Loucy (cell line): Measurements from ENCODE around the gene SLC48A1.

Experiments
- H2AFZ ChIP-seq: fragments of 200-600 bp; sonication (generic); 2 replicates; pipeline ENCODE4 v1.6.0; 2016; ENCODE audit warnings: antibody characterized with exemption, mild to moderate bottlenecking, low read length, moderate library complexity
- H3F3A ChIP-seq: fragments of 200-600 bp; 2 replicates; pipeline ENCODE4 v1.6.0; 2016; ENCODE audit warnings: antibody characterized with exemption, low read depth, mild to moderate bottlenecking
- H3K27me3 ChIP-seq: fragments of 200-600 bp; sonication (generic); 2 replicates; pipeline ENCODE4 v1.6.1; 2014; ENCODE audit warnings: low read length, mild to moderate bottlenecking; ENCODE audit not compliant: insufficient read depth, poor library complexity, severe bottlenecking
- H3K36me3 ChIP-seq: fragments of 200-600 bp; sonication (generic); 2 replicates; pipeline ENCODE4 v1.6.1; 2016; ENCODE audit warnings: low read length; ENCODE audit not compliant: insufficient read depth
- H3K4me1 ChIP-seq: fragments of 200-600 bp; sonication (generic); 2 replicates; pipeline ENCODE4 v1.5.1; 2014; ENCODE audit warnings: low read length, mild to moderate bottlenecking; ENCODE audit not compliant: insufficient read depth, poor library complexity, severe bottlenecking
- H3K4me2 ChIP-seq: fragments of 200-600 bp; sonication (generic); 2 replicates; pipeline ENCODE4 v1.6.0; 2014; ENCODE audit warnings: antibody characterized with exemption, low read length, low read depth, mild to moderate bottlenecking; ENCODE audit not compliant: poor library complexity, severe bottlenecking
- H3K4me3 ChIP-seq: fragments of 200-600 bp; sonication (generic); 2 replicates; pipeline ENCODE4 v1.5.1; 2014; ENCODE audit warnings: low read length, mild to moderate bottlenecking, mixed read lengths; ENCODE audit not compliant: poor library complexity, severe bottlenecking
- H3K79me2 ChIP-seq: fragments of 200-600 bp; sonication (generic); 2 replicates; pipeline ENCODE4 v1.6.1; 2014; ENCODE audit warnings: low read length; ENCODE audit not compliant: insufficient read depth
- H3K9ac ChIP-seq: fragments of 200-600 bp; sonication (generic); 2 replicates; pipeline ENCODE4 v1.6.0; 2014; ENCODE audit warnings: mild to moderate bottlenecking, low read depth, low read length, moderate library complexity; ENCODE audit not compliant: poor library complexity, severe bottlenecking
- H3K9me2 ChIP-seq: fragments of 200-600 bp; sonication (generic); replicated peaks from 2 replicates; pipeline ENCODE4 v1.6.1; 2016; ENCODE audit warnings: low read depth, low read length, mixed read lengths
- H3K9me3 ChIP-seq: fragments of 200-600 bp; sonication (generic); 2 replicates; pipeline ENCODE4 v1.6.1; 2014; ENCODE audit warnings: mild to moderate bottlenecking, antibody characterized with exemption, low read length, low read depth; ENCODE audit not compliant: insufficient read depth
- H4K20me1 ChIP-seq: fragments of 200-600 bp; sonication (generic); 2 replicates; pipeline ENCODE4 v1.6.0; 2014; ENCODE audit warnings: antibody characterized with exemption, low read length, mild to moderate bottlenecking; ENCODE audit not compliant: insufficient read depth, poor library complexity, severe bottlenecking
- EZH2phosphoT487 ChIP-seq: fragments of 200-600 bp; IDR thresholded peaks from 2 replicates; pipeline ENCODE4 v1.6.1; 2018; ENCODE audit warnings: antibody characterized with exemption, mild to moderate bottlenecking, moderate library complexity, borderline replicate concordance
- TF ChIP-seq, protein P1 (sequence below): fragments of 200-600 bp; sonication (generic); conservative IDR thresholded peaks from 2 replicates; pipeline ENCODE4 v1.5.1; 2014; ENCODE audit warnings: mild to moderate bottlenecking, antibody characterized with exemption, low read length

SLC48A1 gene

GRCh38 chr12:47804171-47804570, 31.1 kb downstream of the SLC48A1 start:
- Histone ChIP-seq H3K79me2 (peaks cover 100% of the 10 kb centered on the region), H3K4me2 (no peak overlapping the region), H3K9ac (no peak overlapping the region), H3K9me2 (no peaks in the 10 kb centered on the region), H3K27me3 (no peaks in the 10 kb centered on the region), H3K4me3 (no peak overlapping the region), H2AFZ (no peak overlapping the region), H3K36me3 (peaks cover 41% of the 10 kb centered on the region; the same call in 1 of the 2 replicates), H4K20me1 (peaks cover 67% of the 10 kb centered on the region), H3K4me1 (peaks cover 49% of the 10 kb centered on the region), H3F3A (peaks cover 8% of the 10 kb centered on the region; the same call in 1 of the 2 replicates), H3K9me3 (no peaks in the 10 kb centered on the region)
- TF ChIP-seq, protein P1, sequence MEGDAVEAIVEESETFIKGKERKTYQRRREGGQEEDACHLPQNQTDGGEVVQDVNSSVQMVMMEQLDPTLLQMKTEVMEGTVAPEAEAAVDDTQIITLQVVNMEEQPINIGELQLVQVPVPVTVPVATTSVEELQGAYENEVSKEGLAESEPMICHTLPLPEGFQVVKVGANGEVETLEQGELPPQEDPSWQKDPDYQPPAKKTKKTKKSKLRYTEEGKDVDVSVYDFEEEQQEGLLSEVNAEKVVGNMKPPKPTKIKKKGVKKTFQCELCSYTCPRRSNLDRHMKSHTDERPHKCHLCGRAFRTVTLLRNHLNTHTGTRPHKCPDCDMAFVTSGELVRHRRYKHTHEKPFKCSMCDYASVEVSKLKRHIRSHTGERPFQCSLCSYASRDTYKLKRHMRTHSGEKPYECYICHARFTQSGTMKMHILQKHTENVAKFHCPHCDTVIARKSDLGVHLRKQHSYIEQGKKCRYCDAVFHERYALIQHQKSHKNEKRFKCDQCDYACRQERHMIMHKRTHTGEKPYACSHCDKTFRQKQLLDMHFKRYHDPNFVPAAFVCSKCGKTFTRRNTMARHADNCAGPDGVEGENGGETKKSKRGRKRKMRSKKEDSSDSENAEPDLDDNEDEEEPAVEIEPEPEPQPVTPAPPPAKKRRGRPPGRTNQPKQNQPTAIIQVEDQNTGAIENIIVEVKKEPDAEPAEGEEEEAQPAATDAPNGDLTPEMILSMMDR, result no peak
- no peak for TF ChIP-seq EZH2phosphoT487

DNA sequence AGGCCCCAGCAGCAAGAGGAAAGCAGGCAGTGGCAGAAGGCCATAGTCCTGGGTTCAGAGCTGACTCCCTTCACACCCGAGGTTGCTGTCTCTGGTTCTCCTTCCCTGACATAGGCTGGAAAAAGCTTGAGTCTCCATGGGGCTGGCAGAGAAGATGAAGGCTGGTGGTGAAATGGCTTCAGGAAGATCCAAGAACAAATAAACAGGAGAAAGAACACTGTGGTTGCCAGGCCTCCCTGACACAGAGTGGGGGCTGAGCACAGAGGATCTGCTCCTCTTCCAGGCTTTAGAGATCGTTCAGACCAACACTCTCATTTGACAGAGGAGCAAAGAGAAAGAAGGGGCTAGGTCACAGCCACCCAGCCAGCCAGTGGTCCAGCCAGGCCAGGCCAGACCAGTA, 32.4 kb downstream of the SLC48A1 start:
- peaks cover 66% of the 10 kb centered on the region for H4K20me1 ChIP-seq
- no peak overlapping the region for H3K4me2 ChIP-seq
- TF ChIP-seq, protein P1, result no peak
- TF ChIP-seq EZH2phosphoT487, result no peak
- H3K9me3 ChIP-seq, result no peaks in the 10 kb centered on the region
- peaks cover 59% of the 10 kb centered on the region for H3K4me1 ChIP-seq
- H3K9ac ChIP-seq, result no peak overlapping the region
- no peaks in the 10 kb centered on the region for H3K27me3 ChIP-seq
- no peak overlapping the region for H3K4me3 ChIP-seq
- no peak overlapping the region for H2AFZ ChIP-seq
- peaks cover 100% of the 10 kb centered on the region for H3K79me2 ChIP-seq
- no peaks in the 10 kb centered on the region for H3K9me2 ChIP-seq
- peaks cover 8% of the 10 kb centered on the region; the same call in 1 of the 2 replicates for H3F3A ChIP-seq
- H3K36me3 ChIP-seq, result peaks cover 40% of the 10 kb centered on the region; the same call in 1 of the 2 replicates

DNA sequence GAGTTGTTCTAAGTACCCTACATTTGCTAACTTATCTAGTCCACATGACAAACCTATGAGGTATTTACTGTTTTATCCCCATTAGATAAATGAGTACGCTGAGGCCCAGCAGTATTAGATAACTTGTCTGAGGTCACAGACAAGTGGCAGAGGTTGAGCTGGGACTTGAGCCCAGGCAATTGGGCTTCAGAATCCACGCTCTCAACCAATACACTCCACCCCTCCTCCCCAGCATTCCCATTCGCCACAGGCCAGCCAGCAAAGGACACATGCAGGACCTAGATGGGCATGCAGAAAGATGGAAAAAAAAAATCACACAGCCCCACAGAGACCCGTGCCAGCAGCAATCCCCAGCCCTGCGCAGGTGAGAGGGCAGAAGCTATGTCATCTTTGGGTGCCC, 34.3 kb downstream of the SLC48A1 start:
- Histone ChIP-seq H3K9me3 (no peaks in the 10 kb centered on the region), H4K20me1 (peaks cover 65% of the 10 kb centered on the region), H3K36me3 (peaks cover 26% of the 10 kb centered on the region; the same call in 1 of the 2 replicates), H3K27me3 (no peaks in the 10 kb centered on the region), H3K4me3 (peak overlapping the region; percentile 53), H3K9me2 (no peaks in the 10 kb centered on the region), H3K4me1 (peaks cover 73% of the 10 kb centered on the region), H3F3A (peaks cover 12% of the 10 kb centered on the region; the same call in 1 of the 2 replicates), H2AFZ (no peak overlapping the region), H3K79me2 (peaks cover 100% of the 10 kb centered on the region), H3K9ac (peak overlapping the region; percentile 56), H3K4me2 (peak overlapping the region; percentile 83)
- TF ChIP-seq EZH2phosphoT487, result no peak
- TF ChIP-seq, protein P1, result no peak
